ENCODE measurements around the gene GOPC.

The GOPC gene

DNA sequence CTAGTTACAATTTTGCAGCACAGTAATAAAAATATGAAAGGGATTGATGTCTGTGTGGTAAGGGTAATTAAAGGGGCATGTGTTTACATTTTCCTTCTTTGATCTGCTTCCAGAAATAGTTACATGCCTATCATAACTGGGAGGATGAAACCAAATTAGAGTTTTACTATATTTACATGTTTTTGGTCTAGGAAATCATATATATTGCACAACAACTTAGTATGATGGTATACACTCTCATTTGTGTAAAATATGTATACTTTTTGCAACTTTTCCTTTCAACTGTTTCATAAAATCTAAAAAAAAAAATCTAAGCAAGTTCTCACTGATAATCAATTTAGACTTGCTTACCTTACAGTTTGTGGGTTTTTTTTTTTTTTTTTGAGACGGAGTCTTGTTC lies 87.7 kb downstream of the GOPC start:
- TF ChIP-seq, protein P1, sequence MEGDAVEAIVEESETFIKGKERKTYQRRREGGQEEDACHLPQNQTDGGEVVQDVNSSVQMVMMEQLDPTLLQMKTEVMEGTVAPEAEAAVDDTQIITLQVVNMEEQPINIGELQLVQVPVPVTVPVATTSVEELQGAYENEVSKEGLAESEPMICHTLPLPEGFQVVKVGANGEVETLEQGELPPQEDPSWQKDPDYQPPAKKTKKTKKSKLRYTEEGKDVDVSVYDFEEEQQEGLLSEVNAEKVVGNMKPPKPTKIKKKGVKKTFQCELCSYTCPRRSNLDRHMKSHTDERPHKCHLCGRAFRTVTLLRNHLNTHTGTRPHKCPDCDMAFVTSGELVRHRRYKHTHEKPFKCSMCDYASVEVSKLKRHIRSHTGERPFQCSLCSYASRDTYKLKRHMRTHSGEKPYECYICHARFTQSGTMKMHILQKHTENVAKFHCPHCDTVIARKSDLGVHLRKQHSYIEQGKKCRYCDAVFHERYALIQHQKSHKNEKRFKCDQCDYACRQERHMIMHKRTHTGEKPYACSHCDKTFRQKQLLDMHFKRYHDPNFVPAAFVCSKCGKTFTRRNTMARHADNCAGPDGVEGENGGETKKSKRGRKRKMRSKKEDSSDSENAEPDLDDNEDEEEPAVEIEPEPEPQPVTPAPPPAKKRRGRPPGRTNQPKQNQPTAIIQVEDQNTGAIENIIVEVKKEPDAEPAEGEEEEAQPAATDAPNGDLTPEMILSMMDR (IDR thresholded peaks at IDR 0.05): no peak
- no peak overlapping the region for H3K4me3 ChIP-seq
- H3K27ac ChIP-seq: no peak overlapping the region
- DNase-seq (ENCODE audit: low spot score): no peak

DNA sequence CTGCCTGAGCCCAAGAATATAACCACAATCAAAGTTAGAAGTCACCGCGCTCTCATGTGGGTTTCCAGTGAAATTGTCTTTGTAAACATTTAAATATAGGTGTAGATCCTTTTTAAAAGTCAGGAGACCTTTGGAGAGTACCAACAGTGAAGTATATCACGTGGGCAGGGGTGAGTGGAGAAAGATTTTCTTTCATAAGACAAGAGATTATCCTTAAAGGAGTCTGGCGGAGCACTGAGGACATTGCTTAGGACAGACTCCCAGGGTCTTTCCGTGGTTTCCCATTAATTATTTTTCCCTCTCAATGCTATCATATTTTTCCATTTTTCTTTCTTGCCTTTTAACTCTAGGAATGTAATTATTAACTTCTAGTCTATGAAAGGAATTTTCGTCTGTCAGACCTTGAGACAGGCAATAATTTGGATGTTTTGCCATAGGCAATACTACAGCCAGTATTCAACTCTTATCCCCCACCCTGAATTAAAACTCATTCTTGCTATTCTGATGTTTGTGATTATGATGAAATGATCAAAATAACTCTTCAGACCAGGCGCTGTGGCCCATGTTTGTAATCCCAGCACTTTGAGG lies 88.4 kb downstream of the GOPC start:
- Histone ChIP-seq H3K27ac (no peak overlapping the region), H3K4me3 (no peak overlapping the region)
- TF ChIP-seq, protein P1 (IDR thresholded peaks at IDR 0.05): no peak
- DNase-seq (ENCODE audit: low spot score): no peak

DNA sequence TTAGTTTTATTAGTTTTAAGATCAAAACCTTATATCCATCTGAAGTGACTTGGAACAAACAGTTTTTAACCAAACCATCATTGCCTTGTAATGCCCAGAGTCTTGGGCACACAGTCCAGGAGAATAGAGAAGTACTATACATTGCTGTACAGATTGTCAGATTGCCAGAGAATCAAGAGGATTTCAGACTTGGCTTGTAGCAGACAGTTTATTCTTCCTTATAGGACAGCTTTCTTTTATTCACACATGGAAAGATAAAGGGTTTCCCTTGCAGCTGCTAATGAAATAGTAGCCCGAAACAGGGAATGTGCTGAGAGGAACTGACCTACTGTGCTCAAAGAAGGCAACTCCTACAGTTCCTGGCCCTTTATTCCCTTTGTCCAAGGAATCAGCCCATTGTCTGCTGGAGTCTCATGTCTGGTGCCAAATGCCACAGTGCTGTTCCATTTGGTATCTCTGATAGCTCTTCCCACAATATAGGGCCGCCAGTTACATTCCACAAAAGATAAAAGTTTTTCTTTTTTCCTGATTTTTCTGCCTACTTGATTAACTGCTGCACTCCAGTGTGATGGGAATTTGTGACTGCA lies 89.2 kb downstream of the GOPC start:
- no peak overlapping the region for H3K4me3 ChIP-seq
- DNase-seq (ENCODE audit: low spot score): no peak
- no peak overlapping the region for H3K27ac ChIP-seq
- TF ChIP-seq, protein P1 (IDR thresholded peaks at IDR 0.05): no peak

DNA sequence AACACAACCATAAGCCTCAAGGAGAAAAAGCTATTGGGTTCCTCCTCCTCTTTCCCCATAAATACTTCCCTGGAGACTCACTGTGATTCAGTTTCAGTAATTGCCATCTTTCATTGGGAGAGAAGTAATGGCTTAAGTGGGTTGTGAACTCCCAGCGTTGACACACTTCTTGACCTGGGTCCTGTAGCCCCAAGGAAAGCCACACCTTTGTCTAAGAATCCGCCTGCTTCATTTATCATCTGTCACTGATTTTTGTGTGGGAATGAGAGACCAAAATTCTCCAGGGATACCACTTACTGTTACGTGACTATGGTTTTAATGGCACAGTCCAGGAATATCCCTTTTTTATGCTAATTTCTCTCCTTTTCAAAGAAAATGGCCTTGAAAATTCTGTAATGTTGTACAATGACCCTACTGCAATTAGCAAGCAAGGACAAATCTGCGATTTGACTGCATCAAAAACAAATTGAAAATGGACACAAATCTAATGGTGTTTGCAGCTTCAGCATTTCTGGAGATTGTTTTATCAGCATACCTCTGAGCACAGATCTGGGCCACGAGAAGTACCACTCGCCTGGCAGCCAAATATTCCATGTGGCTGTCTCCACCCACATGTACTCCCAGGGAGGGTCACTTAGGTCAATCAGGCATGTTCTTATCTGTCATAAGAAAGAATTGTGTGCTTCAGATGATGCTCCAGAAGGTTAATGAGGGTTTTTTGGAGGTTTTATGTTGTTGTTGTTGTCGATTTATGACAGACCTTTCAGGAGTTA lies 90.1 kb downstream of the GOPC start:
- no peak for DNase-seq (ENCODE audit: low spot score)
- no peak overlapping the region for H3K4me3 ChIP-seq
- H3K27ac ChIP-seq: no peak overlapping the region
- TF ChIP-seq, protein P1 (IDR thresholded peaks at IDR 0.05): no peak

Data from coronary artery (tissue), 2 donors.